Measurements from ENCODE around the gene SMYD2.
"Not testable (repeated sequence)": the region's sequence is repeated elsewhere in the genome, so short reads cannot be mapped to it uniquely, and the experiment has no call there.

Gene SMYD2

DNA sequence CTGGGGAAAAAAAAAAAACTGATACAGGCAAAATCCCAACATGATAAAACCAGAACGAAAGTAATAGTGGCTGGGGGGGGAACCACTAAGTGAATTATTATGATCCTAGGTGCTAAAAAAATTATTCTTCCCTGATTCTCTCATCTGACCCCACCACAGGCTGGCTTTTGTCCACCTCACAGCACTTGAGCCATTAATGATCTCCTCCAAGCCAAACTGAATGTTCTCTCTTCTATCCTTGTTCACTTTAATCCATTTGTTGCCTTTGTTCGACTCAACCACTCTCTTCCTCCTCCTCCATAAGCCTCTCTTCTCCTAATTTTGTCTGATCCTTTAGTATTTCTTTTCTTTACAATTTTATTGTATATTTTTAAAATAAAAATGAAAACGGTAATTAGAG is 16.0 kb upstream of the SMYD2 start:
- no peak for TF ChIP-seq PAX5 (IDR thresholded peaks at IDR 0.05; ENCODE audit: insufficient read depth, low read length, severe bottlenecking)
- TF ChIP-seq POU2F2 (IDR thresholded peaks at IDR 0.05; ENCODE audit: low read depth, low read length): no peak
- TF ChIP-seq SPI1 (IDR thresholded peaks at IDR 0.05; ENCODE audit: low read depth, low read length): no peak
- TF ChIP-seq TAF1 (IDR thresholded peaks at IDR 0.05; ENCODE audit: low read depth, low read length): no peak
- TF ChIP-seq POLR2AphosphoS5 (IDR thresholded peaks at IDR 0.05; ENCODE audit: low read depth, low read length): no peak
- no peak for TF ChIP-seq POLR2A (IDR thresholded peaks at IDR 0.05; ENCODE audit: low read depth, low read length)
- FAIRE-seq: no peak
- DNase-seq (ENCODE audit: insufficient read length, low spot score): no peak

DNA sequence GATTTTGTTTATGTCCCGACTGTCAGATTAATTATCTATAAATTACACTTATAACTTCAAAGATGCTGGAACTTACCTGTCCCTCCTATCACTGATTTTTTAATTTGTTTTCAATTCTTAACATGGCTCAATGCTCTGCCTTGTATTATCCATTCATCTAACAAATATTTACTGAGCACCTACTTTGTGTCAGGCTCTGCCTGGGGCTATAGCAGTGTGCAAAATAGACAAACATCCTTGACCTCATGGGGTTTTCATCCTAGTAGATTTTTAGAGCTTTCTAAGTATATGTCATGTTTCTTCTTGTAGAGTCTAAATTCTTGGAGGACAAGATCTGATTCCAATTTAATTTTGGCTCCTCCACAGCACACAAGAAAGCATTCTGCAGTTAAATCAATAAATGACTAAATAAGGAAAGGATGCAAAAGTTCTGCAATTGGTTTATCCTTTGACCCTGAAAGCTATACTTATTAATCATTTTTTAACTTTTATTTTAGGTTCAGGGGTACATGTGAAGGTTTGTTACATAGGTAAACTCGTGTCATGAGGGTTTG is 10.8 kb upstream of the SMYD2 start:
- no peak for DNase-seq (ENCODE audit: insufficient read length, low spot score)
- TF ChIP-seq POU2F2 (IDR thresholded peaks at IDR 0.05; ENCODE audit: low read depth, low read length) (no peak), POLR2A (IDR thresholded peaks at IDR 0.05; ENCODE audit: low read depth, low read length) (no peak), PAX5 (IDR thresholded peaks at IDR 0.05; ENCODE audit: insufficient read depth, low read length, severe bottlenecking) (no peak)
- no peak for FAIRE-seq

DNA sequence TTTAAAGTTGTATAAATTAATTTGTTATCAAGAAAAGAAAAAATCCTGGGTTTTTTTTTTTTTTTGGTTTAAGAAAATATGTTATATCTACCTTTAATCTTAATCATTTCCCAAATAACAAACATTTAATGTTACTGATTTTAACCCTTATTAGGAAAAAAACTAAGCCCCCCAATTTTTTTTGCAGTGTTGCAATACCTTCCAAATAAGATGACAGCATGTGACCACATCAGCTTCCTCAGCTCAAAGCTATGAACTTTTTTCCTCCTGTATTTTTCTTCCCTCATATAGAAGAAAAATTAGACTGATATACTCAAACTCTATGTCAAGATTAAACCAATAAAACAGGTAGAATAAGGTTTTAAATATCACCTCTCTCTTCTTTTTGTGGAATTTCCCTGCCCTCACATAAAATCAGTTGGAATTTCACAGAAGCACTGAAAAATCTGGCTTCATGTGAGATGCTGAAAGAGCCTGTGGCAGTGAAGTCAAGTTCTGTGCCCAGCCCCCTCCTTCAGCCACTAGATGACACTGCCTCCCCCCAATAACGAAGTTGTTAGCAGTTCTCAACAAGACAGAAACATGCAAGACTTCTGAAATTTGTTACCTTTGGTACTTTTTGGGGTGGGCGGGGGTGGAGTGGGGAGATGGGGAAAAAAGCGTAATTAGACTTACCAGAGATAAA is 9.6 kb upstream of the SMYD2 start:
- FAIRE-seq: no peak
- DNase-seq (ENCODE audit: insufficient read length, low spot score): no peak

DNA sequence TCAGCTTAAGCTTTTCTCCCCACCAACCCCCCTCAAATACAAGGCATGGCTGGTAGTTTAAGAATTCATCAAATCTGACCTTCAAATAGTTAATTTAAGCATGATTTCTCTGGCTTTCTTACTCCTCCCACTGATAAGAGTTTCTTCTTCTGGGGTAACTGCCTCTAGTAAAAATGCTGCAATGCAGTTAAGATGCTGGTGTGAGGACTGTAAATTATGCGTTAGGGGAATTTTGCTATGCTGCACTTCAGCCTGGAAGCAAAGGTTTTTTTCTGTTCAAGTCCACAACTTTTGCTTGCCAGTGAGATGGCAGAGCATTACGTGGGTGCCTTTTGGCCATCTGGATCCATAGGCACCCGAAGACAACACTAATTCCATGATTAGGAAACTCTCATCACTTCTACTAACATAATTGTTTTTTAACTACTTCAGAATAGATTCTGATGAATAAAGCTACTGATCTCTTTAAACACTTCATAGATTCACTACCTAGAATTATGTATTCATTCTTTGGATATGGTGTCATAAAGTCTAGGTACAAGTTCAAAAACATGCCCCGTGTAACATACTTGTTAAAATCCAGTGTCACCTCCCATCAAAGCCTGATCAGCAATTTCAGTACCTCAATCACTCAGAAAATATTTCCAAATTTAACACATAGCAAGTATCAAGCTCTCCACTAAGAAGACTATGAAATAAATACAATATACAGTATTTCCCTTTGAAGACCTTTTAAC is 8.8 kb upstream of the SMYD2 start:
- FAIRE-seq: no peak
- TF ChIP-seq POLR2A (IDR thresholded peaks at IDR 0.05; ENCODE audit: low read depth, low read length) (no peak), POLR2AphosphoS5 (IDR thresholded peaks at IDR 0.05; ENCODE audit: low read depth, low read length) (no peak), SPI1 (IDR thresholded peaks at IDR 0.05; ENCODE audit: low read depth, low read length) (no peak), TAF1 (IDR thresholded peaks at IDR 0.05; ENCODE audit: low read depth, low read length) (no peak), PAX5 (IDR thresholded peaks at IDR 0.05; ENCODE audit: insufficient read depth, low read length, severe bottlenecking) (no peak)

More for the DNA sequence above, 9.6 kb upstream of the SMYD2 start:
- no peak for TF ChIP-seq POLR2A (IDR thresholded peaks at IDR 0.05; ENCODE audit: low read depth, low read length)
- no peak for TF ChIP-seq TAF1 (IDR thresholded peaks at IDR 0.05; ENCODE audit: low read depth, low read length)
- no peak for TF ChIP-seq POLR2AphosphoS5 (IDR thresholded peaks at IDR 0.05; ENCODE audit: low read depth, low read length)
- no peak for TF ChIP-seq SPI1 (IDR thresholded peaks at IDR 0.05; ENCODE audit: low read depth, low read length)
- TF ChIP-seq POU2F2 (IDR thresholded peaks at IDR 0.05; ENCODE audit: low read depth, low read length): no peak
- no peak for TF ChIP-seq PAX5 (IDR thresholded peaks at IDR 0.05; ENCODE audit: insufficient read depth, low read length, severe bottlenecking)

DNA sequence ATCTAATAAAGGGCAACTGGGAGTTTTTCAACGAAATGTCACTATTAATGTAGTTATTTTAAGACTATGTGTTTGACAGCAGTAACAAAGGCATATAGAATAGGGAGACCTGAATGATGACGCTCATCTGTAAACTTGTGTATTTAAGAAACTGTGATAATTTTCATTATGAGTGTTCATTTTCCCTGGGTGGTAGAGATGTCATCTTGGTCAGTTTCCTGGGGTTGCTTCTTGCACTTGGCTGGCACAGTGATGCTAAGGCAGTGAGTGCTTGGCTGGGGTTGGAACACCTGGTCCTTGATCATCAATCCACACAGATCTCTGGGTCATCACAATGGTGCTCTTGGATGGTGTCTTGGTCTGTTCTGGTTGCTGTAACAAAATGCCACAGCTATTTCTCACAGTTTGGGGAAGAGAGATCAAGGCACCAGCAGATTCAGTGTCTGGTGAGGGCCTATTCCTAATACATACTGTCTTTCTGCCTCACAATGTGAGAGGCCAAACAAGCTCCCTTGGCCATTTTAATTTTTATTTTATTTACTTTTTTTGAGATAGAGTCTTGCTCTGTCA is 7.9 kb upstream of the SMYD2 start:
- DNase-seq (ENCODE audit: insufficient read length, low spot score): no peak
- no peak for TF ChIP-seq PAX5 (IDR thresholded peaks at IDR 0.05; ENCODE audit: insufficient read depth, low read length, severe bottlenecking)
- TF ChIP-seq SPI1 (IDR thresholded peaks at IDR 0.05; ENCODE audit: low read depth, low read length): no peak
- TF ChIP-seq POLR2AphosphoS5 (IDR thresholded peaks at IDR 0.05; ENCODE audit: low read depth, low read length): no peak
- no peak for TF ChIP-seq TAF1 (IDR thresholded peaks at IDR 0.05; ENCODE audit: low read depth, low read length)
- no peak for TF ChIP-seq POLR2A (IDR thresholded peaks at IDR 0.05; ENCODE audit: low read depth, low read length)
- TF ChIP-seq POU2F2 (IDR thresholded peaks at IDR 0.05; ENCODE audit: low read depth, low read length): no peak
- no peak for FAIRE-seq

More for the DNA sequence above, 8.8 kb upstream of the SMYD2 start:
- DNase-seq (ENCODE audit: insufficient read length, low spot score): no peak

DNA sequence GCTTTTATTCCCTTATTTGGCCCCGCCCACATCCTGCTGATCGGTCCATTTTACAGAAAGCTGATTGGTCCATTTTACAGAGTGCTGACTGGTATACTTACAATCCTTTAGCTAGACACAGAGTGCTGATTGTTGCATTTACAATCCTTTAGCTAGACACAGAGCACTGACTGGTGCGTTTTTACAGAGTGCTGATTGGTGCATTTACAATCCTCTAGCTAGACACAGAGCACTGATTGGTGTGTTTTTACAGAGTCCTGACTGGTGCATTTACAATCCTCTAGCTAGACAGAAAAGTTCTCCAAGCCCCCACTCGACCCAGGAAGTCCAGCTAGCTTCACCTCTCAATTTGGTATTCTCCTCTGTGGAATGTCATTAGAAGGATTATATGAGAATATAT is 5.3 kb upstream of the SMYD2 start:
- not testable (repeated sequence) for FAIRE-seq; DNase-seq (ENCODE audit: insufficient read length, low spot score)

DNA sequence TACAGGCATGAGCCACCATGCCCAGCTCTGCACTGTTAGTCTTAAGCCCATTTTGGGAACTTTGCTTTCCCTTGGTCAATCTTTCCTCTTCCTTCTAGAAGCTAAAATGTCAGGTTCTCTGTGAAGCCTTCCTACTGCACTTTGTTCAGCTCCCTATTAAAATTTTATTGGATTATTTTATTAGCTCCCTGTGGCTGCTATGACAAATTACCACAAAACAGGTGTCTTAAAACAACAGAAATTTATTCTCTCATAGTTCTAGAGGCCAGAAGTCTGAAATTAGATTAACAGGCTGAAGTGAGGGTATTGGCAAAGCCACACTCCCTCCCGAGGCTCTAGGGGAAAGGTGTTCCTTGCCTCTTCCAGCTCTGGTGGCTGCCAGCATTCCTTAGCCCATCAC is 4.2 kb upstream of the SMYD2 start:
- no peak for TF ChIP-seq POLR2A (IDR thresholded peaks at IDR 0.05; ENCODE audit: low read depth, low read length)
- no peak for TF ChIP-seq TAF1 (IDR thresholded peaks at IDR 0.05; ENCODE audit: low read depth, low read length)
- TF ChIP-seq PAX5 (IDR thresholded peaks at IDR 0.05; ENCODE audit: insufficient read depth, low read length, severe bottlenecking): no peak
- TF ChIP-seq POU2F2 (IDR thresholded peaks at IDR 0.05; ENCODE audit: low read depth, low read length): no peak
- TF ChIP-seq POLR2AphosphoS5 (IDR thresholded peaks at IDR 0.05; ENCODE audit: low read depth, low read length): no peak
- no peak for TF ChIP-seq SPI1 (IDR thresholded peaks at IDR 0.05; ENCODE audit: low read depth, low read length)
- DNase-seq (ENCODE audit: insufficient read length, low spot score): no peak
- FAIRE-seq: no peak

DNA sequence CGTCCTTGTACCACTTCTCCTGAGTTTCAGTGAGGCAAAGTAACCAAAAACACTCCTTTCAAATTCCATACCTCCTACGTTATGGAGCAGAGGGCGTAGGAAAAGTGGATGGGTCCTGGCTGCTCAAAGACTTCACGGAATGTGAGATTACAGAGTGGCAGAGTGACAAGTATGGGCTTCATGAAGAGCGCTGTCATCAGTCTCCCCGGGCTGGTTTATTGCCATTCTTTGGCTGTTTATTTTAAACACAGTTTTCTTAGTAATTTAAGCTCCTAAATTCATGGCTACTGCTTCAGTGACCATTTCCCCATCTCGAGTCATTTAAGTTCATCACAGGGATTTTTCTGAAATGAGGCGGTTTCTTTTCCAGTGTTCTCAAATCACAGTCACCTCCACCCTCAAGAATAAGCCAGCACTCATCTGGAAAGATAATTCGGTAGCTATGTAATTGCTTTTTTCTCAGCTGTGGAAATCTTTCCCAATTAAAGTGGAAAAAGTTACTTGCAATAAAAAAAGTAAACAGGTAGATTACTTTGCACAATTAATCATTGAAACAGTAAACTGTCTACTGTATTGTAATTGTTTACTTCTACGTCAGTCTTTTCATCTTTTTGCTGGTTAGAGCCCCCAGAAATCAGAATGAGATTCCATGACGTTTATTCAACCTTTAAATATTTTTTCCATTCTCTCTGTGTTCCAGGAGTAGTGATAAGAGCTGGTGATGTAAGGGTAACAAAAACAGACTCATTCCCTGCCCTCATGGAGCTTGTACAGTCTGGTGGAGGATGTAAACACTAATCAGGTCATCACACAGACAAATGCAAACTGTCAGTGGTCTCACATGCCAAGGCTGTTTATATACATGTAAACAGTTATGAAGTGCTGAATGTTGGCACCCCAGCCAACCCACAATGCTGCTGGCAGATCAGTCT is 3.0 kb upstream of the SMYD2 start:
- TF ChIP-seq POLR2AphosphoS5 (IDR thresholded peaks at IDR 0.05; ENCODE audit: low read depth, low read length) (no peak), TAF1 (IDR thresholded peaks at IDR 0.05; ENCODE audit: low read depth, low read length) (no peak), SPI1 (IDR thresholded peaks at IDR 0.05; ENCODE audit: low read depth, low read length) (no peak), POU2F2 (IDR thresholded peaks at IDR 0.05; ENCODE audit: low read depth, low read length) (no peak), POLR2A (IDR thresholded peaks at IDR 0.05; ENCODE audit: low read depth, low read length) (no peak), PAX5 (IDR thresholded peaks at IDR 0.05; ENCODE audit: insufficient read depth, low read length, severe bottlenecking) (no peak)
- FAIRE-seq: no peak
- DNase-seq (ENCODE audit: insufficient read length, low spot score): no peak
